GM13977 (cell line): ENCODE results near the gene ZNF254.
"Not testable (repeated sequence)": the region's sequence is repeated elsewhere in the genome, so short reads cannot be mapped to it uniquely, and the experiment has no call there.

Experiments used
- DNase-seq: peaks from one replicate; pipeline ENCODE4 v3.0.0; 2012; ENCODE audit warnings: low spot score
- CTCF ChIP-seq: IDR thresholded peaks from 2 replicates; pipeline ENCODE4 v1.5.1; 2012; ENCODE audit warnings: mild to moderate bottlenecking, control low read depth; ENCODE audit not compliant: insufficient read depth; ENCODE audit errors: extremely low read depth, missing control alignments
- in situ Hi-C: fragments of 300-500 bp; cut with MboI; formaldehyde crosslinking; loops from one replicate; pipeline ENCODE4 v1.12.0; 2022; ENCODE audit warnings: low sequenced_read_pairs, low pct_unique_long_range_greater_than_20kb, mixed read lengths, inconsistent platforms; ENCODE audit not compliant: unreplicated experiment

The ZNF254 gene

GRCh38 chr19:24086974-24087595 is at the start of gene ZNF254:
Gene ZNF254, plus strand, starts transcription at chr19:24087187. Its CDS starts 121 bp downstream, at chr19:24087308.
- DNase-seq: peak; percentile 81
- no peak for TF ChIP-seq CTCF
- in situ Hi-C loops: no loop called here

GRCh38 chr19:24040621-24041020 is 46.4 kb upstream of the ZNF254 start:
- no peak for TF ChIP-seq CTCF
- in situ Hi-C loops: no loop called here

GRCh38 chr19:24041326-24041725 is 45.7 kb upstream of the ZNF254 start:
- DNase-seq, in situ Hi-C loops: not testable (repeated sequence)

More at GRCh38 chr19:24040621-24041020, 46.4 kb upstream of the ZNF254 start:
- no peak for DNase-seq

- DNase-seq: no peak
- no peak for TF ChIP-seq CTCF
- in situ Hi-C loops: no loop called here
These were observed 40.4 kb upstream of the ZNF254 start for GRCh38 chr19:24046550-24046949.

- TF ChIP-seq CTCF: no peak
- no peak for DNase-seq
- in situ Hi-C loops: no loop called here
These were observed 38.7 kb upstream of the ZNF254 start for GRCh38 chr19:24048261-24048660.

GRCh38 chr19:24049537-24049936 is 37.5 kb upstream of the ZNF254 start:
- TF ChIP-seq CTCF: no peak
- in situ Hi-C loops: no loop called here

GRCh38 chr19:24051516-24051915 is 35.5 kb upstream of the ZNF254 start:
- in situ Hi-C loops: no loop called here
- DNase-seq: no peak
- TF ChIP-seq CTCF: no peak

More at GRCh38 chr19:24049537-24049936, 37.5 kb upstream of the ZNF254 start:
- no peak for DNase-seq
